Keratinocyte (primary cell): Measurements from ENCODE around the gene ETDA.
"Not testable (repeated sequence)": the region's sequence is repeated elsewhere in the genome, so short reads cannot be mapped to it uniquely, and the experiment has no call there.

Experiments
- CTCF ChIP-seq, 3 experiments: IDR thresholded peaks in 1 of 3; conservative IDR thresholded peaks in 1 of 3; optimal IDR thresholded peaks in 1 of 3; 2 replicates in 2 of 3; 3 replicates in 1 of 3; pipeline versions ENCODE3 to v1.5.1; 2011; ENCODE audit warnings: low read length in 3 of 3, mild to moderate bottlenecking in 3 of 3, moderate library complexity in 2 of 3, control low read depth in 1 of 3, inconsistent platforms in 1 of 3; ENCODE audit not compliant: insufficient read depth in 2 of 3; ENCODE audit errors: extremely low read depth in 1 of 3
- EZH2 ChIP-seq: IDR thresholded peaks from one replicate; pipeline ENCODE4 v1.6.1; 2012; ENCODE audit warnings: inconsistent platforms, mild to moderate bottlenecking, low read length, moderate library complexity

DNA sequence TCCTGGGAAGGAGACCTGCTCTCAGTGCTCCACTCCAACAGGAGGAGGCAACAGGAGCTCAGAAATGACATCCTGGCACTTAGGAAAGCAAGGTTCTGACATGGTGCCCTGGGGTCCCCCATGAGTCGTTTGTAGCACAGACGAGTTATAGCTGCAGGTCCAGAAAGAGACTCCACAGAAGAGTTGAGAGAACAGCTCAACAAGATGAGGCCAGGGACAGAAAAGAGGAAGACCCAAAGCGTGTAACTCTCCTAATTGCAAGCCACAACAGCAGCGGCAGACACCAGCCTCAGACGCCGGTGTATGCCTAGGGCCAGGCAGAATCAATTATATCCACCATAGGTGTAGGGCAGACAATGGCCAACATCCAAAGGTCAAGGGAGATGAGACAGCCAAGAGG is 5.9 kb upstream of the ETDA start:
- TF ChIP-seq EZH2; CTCF (optimal IDR thresholded peaks at IDR 0.05 in 1 of 3, IDR thresholded peaks at IDR 0.05 in 1 of 3, conservative IDR thresholded peaks at IDR 0.05 in 1 of 3; ENCODE audit: extremely low read depth in 1 of 3, insufficient read depth in 2 of 3, low read length in 3 of 3): not testable (repeated sequence)
